Midbrain (tissue), 1 donor: ENCODE measurements around the gene MAPK6.

Experiments
- DNase-seq: peaks from one replicate; lab custom pipeline; 2025; lab: John Stamatoyannopoulos, UW

The MAPK6 gene

DNA sequence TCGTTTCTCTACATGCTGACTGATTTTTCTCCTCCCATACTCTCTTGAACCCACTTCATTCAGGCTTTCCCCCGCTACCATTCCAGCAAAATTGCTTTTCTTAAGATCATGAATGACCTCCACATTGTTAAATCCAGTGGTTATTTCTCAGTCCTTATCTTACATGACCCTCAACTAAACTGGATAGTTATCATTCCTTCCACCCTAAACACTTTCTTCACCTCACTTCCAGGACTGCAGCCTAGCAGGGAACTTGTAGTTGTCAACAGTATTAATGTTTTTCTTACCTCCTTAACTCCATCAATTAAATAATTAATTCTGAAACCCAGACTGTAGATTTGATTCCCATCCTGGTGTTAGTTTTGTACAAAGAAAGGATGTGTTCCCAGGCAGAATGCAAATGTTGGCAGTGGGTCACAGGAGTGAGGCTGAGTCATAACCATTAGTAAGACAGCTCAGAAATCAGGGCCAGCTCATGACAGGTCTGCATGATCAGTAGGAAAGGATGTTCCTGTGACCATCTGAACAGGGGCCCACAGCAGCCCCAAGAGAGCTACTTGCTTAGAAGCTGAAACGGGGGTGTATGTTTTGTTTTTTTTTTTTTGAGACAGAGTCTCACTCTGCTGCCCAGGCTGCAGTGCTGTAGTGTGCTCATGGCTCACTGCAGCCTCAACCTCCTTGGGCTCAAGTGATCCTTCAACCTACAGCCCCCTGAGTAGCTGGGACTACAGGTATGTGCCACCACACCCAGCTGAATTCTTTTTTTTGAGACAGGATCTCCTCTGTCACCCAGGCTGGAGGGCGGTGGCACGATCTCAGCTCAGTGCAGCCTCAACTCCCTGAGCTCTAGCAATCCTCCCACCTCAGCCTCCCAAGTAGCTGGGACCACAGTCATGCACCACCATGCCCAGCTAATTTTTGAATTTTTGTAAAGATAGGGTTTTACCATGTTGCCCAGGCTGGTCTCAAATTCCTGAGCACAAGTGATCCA lies 84.5 kb downstream of the MAPK6 start:
- no peak for DNase-seq

DNA sequence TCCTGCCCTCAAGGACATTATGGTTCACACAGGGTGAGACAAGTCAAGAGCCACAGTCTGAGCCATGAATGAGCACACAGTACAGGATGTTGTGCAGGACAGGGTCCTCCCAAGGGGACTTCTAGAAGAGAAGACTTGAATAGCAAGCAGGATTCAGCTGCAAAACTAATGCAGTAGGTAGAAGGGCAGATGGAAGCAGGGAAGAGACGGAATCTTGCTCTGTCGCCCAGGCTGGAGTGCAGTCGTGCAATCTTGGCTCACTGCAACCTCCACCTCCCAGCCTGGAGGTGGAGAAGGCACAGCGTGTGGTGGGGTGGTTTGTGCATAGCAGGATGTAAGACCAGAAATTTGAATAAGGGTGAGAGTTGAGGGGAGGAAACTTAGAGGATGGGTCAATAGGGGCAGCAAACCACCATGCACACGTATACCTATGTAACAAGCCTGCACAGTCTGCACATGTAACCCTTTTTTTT lies 85.5 kb downstream of the MAPK6 start:
- no peak for DNase-seq

DNA sequence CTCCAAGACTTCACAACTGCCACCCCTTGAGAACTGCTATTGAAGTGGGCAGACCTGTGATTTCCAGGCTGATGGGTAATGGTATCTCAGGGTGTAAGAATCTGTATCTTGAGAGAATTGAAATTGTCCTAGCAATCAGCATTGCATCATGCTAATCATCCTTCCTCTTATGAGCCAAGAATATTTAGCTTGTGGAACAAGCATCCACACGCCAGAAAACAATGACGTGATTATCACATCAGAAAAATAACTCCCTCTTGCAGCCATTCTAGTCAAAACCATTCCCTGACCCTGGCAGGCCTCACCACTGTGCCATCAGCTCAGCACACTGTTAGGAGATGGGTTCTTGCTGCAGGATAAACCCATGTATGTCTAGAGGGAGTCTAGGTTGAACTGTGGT lies 86.8 kb downstream of the MAPK6 start:
- DNase-seq: no peak

DNA sequence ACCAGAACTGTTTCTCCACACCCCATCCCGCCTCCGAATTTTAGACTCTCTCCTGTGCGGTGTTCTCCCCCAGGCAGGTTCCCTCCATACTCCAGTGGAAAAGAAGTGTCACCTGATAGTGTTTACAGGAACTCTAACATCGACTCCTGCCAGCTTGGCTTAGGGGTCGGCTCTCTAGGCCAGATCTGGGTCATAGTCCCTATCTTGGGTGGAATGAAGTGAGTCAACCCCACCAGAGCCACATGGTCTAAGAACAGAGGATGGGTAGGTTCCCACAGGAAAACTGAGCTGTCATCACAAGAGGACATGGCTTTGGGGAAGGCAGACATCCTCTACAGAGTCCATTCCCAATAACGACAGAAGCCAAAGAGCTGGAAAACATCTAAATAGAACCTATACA lies 87.6 kb downstream of the MAPK6 start:
- DNase-seq: no peak

DNA sequence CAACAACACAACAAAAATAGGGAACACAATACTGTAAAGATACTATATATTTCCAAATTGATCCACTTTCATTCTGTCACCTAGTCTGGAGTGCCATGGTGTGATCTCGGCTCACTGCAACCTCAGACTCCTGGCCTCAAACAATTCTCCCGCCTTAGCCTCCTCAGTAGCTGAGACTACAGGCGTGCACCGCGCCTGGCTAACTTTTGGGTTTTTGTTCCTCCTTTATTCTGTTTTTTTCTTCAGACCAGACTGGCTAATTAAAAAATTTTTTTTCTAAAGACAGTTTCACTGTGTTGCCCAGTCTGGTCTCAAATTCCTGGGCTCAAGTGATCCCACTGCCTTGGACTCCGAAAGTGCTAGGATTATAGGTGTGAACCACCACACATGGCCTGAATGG lies 88.2 kb downstream of the MAPK6 start:
- no peak for DNase-seq

DNA sequence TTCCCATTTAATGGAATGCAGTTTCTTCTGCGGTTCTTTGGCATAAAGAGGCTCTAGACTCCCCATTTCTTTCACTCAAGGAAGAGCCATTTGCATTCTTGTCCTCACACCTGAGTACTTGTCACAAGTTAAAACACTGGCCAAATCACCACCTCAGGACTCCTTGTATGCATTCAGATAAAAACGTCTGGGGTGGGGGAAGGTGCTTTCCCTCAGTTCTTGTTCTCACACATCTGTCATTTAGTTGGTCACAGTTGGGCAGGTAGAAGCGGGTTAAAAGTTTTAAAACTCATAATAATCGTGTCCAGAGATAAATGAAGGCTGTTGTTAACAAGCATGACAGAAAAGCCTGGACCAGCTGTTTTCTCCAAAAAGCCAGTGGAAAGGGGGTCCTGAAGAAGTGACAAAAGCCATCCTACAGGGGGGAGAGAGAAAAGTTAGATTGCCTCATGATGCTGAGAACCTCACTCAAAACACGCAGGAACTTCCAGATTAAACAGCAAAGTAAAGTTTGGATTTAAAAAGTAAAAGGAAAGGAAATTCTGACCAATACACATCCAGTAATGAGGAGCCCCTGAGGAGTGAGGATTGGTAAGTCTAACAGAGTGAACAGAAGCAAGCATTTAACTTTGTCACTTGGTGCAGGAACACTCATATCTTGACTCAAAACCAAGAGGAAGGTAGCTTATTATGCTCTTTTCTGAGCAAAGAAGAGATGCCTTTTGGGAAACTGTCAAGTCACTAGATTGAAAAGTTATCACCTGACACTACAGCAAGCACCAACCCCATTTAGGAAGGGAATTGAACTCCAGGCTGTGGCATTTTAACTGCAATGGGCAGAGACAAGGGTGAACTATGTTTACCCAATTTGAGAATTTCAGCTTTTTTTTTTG lies 90.8 kb downstream of the MAPK6 start:
- no peak for DNase-seq

DNA sequence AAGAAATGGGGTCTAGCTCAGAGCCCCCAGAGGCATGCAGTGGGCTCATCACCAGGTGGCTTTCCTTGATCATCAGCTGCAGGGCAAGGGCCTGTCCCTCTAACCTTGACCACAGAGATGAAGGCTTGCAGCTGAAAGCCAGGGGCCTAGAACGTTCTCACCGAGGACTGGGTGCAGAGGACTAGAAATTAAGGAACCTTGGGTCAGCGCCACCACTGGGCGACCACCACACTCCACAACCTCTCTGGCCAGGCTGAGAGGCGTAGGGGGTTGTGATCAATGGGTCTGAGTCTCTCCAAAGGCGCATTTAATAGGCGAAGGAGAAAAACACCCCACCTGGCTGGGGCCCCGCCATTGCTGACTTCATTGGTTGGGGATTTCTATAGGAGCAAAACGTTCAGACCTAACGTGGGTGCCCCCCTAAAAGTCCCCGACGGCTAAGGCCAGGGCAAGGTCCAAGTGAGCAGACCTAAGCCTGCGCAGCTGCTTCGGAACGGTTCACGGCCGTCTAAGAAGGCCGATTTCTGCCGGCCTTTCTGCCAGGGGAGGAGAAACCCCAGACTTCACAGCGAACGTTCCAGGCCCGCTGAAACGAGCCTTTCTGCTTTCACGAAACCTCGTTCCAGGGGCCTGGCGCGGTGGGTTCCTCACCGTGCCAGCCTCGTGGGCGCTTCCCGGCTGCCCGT lies 92.6 kb downstream of the MAPK6 start:
- DNase-seq: no peak

DNA sequence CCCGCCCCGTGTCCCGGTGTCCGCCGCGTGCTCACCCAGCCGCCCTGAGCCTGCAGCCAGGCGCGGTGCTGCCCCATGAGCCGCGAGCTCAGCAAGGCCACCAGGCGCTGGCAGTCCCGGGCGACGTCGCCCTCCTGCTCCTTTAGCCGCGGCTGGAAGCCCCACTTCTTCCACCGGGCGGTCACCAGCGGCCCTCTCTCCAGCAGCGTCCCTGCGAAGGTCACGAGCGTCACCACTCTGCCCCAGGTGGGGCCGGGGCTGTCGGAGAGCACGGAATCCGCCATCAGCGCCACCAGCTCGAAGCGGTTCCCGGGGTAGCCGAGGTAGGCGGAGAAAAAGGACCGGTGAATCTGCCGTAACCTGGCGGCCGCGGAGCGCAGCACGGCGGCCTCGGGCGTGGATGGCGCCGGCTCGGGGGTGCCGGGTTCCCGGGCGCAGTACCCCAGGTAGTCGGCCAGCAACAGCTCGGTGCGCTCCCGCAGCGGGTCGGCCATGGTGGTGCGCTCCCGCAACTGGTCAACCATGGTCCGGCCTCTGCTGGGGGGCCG lies 93.3 kb downstream of the MAPK6 start:
- no peak for DNase-seq

DNA sequence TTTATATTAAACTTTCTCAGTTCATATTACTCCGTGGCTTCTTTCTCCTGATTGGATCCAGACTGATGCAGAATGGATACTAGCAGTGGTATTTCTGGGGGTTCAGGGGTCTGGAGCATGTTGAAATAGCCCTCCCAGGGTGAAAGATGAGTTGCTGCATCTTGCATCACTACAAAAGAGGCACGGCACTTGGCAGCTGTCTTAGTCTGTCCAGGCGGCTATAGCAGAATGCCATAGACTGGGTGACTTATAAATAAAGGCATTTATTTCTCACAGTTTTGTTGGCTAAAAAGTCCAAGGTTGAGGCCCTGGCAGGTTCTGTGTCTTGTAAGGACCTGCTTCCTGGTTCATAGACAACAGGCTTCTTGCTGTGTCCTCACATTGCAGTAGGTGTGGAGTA lies 94.2 kb downstream of the MAPK6 start:
- DNase-seq: no peak

DNA sequence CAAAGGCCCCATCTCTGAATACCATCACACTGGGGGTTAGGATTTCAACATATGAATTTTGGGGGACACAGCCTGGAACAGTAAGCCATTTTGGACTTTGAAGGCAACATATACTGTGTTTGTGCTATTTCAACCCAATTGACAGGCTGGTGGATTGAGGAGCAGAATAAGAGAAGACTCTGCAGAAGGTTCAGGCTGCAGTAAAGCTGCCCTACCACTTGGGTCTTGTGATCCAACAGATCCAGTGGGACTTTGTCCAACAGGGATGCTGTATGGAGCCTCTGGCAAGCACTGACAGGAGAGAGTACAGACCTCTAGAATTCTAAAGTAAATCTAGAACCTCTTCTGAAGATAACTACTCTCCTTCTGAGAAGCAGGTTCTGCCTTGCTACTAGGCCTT lies 94.7 kb downstream of the MAPK6 start:
- DNase-seq: no peak

DNA sequence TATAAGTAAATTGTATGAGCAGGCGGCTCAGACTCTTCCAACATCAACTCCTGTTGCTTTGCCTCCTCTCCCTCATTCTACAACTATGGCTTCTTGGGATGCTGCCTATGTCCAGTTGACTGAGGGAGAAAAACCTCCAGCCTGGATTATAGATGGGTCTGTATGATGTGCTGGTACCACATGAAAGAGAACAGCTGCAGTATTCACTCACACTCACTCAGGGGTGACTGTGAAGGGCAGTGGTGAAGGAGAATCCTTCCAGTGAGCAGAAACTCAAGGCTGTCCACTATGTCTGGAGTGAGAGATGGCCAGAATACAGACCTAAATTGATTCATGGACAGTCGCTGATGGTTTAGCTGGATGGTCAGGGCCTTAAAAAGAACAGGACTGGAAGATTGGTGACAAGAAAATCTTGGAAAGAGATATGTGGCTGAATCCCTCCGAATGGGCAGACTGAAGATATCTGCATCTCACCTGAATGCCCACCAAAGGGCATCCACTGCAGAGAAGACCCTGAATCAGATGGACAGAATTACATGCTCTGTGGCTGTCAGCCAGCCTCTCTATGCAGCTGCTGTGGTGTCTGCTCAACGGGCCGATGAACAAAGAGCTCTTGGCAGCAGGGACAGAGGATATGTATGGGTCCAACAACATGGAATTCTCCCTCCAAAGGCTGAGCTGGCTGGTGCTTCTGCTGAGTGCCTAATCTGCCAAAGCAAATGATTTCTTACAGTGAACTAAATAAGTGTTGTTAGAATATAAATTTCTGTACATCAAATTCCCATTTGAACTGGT lies 95.4 kb downstream of the MAPK6 start:
- DNase-seq: peak; percentile 39

DNA sequence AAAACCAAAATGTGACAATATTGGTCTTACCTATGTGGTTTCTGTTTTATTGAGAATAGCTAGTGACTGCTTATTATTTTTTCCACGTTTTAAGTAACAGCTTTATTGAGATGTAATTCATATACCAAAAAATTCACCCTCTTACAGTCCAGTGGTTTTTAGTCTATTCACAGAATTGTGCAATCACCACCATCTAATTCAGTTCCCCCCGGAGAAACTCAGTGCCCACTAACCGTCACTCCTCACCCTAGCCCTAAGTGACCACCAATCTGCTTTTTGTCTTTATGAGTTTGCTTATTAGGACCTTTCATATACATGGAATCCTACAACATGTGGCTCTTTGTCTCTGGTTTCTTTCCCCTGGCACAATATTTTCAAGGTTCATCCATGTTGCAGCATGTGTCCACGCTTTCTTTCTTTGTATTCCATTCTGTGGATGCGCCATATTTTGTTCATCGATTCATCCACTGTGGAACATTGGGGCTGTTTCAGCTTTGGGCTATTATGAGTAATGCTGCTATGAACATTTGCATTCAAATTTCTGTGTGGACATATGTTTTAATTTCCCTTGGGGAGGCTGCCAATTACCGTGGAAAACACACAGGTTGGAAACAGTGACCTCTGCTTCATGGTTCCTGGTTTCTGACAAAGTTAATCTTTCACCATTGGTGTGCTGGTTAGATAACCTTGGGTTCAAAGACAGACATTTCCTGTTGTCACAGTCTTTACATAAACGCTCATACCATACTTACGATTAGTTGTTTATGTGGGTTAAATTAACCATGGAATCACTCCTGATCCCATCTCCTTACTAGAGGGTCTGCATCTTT lies 96.8 kb downstream of the MAPK6 start:
- DNase-seq: no peak
